HepG2 (cell line): ENCODE measurements around the gene MAP2K6. TPM values are rescaled to one million over a fixed set of nuclear protein-coding genes. Genes with fewer than 3 reads are reported as not detected.

Source experiments
- ATAC-seq: fragments of 200-7000 bp; cut with Tn5 transposase; 3 replicates; pipeline ENCODE4 v1.9.1; 2020; ENCODE audit warnings: mild to moderate bottlenecking, moderate library complexity
- BruUV-seq: library from RNA; stranded (reverse); fragments of 400-500 nt; replicated peaks from 2 replicates; lab custom pipeline; 2021; lab: Mats Ljungman, UMichigan
- CTCF ChIA-PET: fragments of 300-600 bp; formaldehyde crosslinking; extraction: SDS; loops from one replicate; lab custom pipeline; 2021; ENCODE audit warnings: low total read pairs, inconsistent platforms, low intra/inter-chr PET ratio; lab: Yijun Ruan, JAX
- POLR2A ChIA-PET: fragments of 350-600 bp; sonication (Branson Sonifier 250); formaldehyde crosslinking; loops from one replicate; lab custom pipeline; 2020; ENCODE audit warnings: antibody characterized with exemption, inconsistent platforms; lab: Yijun Ruan, JAX
- DNase-seq: peaks from one replicate; pipeline ENCODE4 v3.0.0-alpha.2; 2015; ENCODE audit warnings: low spot score
- FAIRE-seq: peaks from 3 replicates; lab custom pipeline; 2011; peaks lifted over from hg19 to GRCh38; lab: Jason Lieb, UNC
- H2AFZ ChIP-seq: one replicate; pipeline ENCODE4 v1.6.1; 2011; ENCODE audit warnings: low read length, inconsistent platforms
- H3K27ac ChIP-seq: fragments of 300-600 bp; 3 replicates; pipeline ENCODE4 v1.8.0; 2011; ENCODE audit warnings: mixed run types, mild to moderate bottlenecking, mixed read lengths, low read length, inconsistent platforms; ENCODE audit not compliant: insufficient read depth; ENCODE audit errors: extremely low read length
- H3K27me3 ChIP-seq, 2 experiments: fragments of 200-600 bp in 1 of 2; 2 replicates in 1 of 2; 3 replicates in 1 of 2; pipeline versions ENCODE4 v1.6.0 to v1.8.0; 2011; ENCODE audit warnings: low read length in 2 of 2, mild to moderate bottlenecking in 2 of 2, moderate library complexity in 2 of 2, inconsistent platforms in 1 of 2; ENCODE audit not compliant: insufficient read depth in 2 of 2, control insufficient read depth in 1 of 2
- H3K36me3 ChIP-seq, 2 experiments: fragments of 200-600 bp in 1 of 2; replicated peaks in 1 of 2; 2 replicates in 1 of 2; 3 replicates in 1 of 2; pipeline versions ENCODE4 v1.5.1 to v1.8.0; 2011; ENCODE audit warnings: low read length in 2 of 2, inconsistent platforms in 1 of 2; ENCODE audit not compliant: insufficient read depth in 2 of 2, control insufficient read depth in 1 of 2
- H3K4me1 ChIP-seq: 2 replicates; pipeline ENCODE4 v1.5.1; 2012; ENCODE audit warnings: low read length, inconsistent platforms; ENCODE audit not compliant: insufficient read depth
- H3K4me2 ChIP-seq: 2 replicates; pipeline ENCODE4 v1.6.0; 2011; ENCODE audit warnings: low read depth, low read length, inconsistent platforms
- H3K4me3 ChIP-seq, 3 experiments: fragments of 200-600 bp in 1 of 3; sonication (generic), shearing (Covaris generic) in 1 of 3; replicated peaks in 1 of 3; 2 replicates each; pipeline ENCODE4 v1.5.1; 2011 to 2016; ENCODE audit warnings: low read length in 3 of 3, inconsistent platforms in 2 of 3, low read depth in 2 of 3, mild to moderate bottlenecking in 2 of 3, control low read depth in 1 of 3, mixed read lengths in 1 of 3; ENCODE audit not compliant: insufficient read depth in 1 of 3
- H3K79me2 ChIP-seq: one replicate; pipeline ENCODE4 v1.6.1; 2011; ENCODE audit warnings: low read length, inconsistent platforms; ENCODE audit not compliant: insufficient read depth
- H3K9ac ChIP-seq: 2 replicates; pipeline ENCODE4 v1.6.0; 2011; ENCODE audit warnings: mild to moderate bottlenecking, low read depth, low read length, inconsistent platforms; ENCODE audit not compliant: insufficient read depth
- H3K9me3 ChIP-seq: 2 replicates; pipeline ENCODE4 v1.5.1; 2012; ENCODE audit warnings: mild to moderate bottlenecking, low read length
- H4K20me1 ChIP-seq: 2 replicates; pipeline ENCODE4 v1.6.0; 2011; ENCODE audit warnings: inconsistent platforms, mild to moderate bottlenecking, low read length, moderate library complexity; ENCODE audit not compliant: insufficient read depth
- ATF1 ChIP-seq: IDR thresholded peaks from 2 replicates; pipeline ENCODE4 v1.6.1; 2016; ENCODE audit warnings: mild to moderate bottlenecking, control low read depth
- MAF1 ChIP-seq: sonication (generic); formaldehyde crosslinking; IDR thresholded peaks from 2 replicates; pipeline ENCODE4 v1.5.0; 2020; ENCODE audit warnings: missing genetic modification reagents, borderline replicate concordance
- MTF1 ChIP-seq: sonication (generic); formaldehyde crosslinking; IDR thresholded peaks from 2 replicates; pipeline ENCODE4 v1.5.0; 2020; ENCODE audit warnings: missing genetic modification reagents
- MYC ChIP-seq: sonication (generic); formaldehyde crosslinking; IDR thresholded peaks from 2 replicates; pipeline ENCODE4 v1.9.0; 2021; ENCODE audit warnings: missing genetic modification reagents, borderline replicate concordance
- NCOA1 ChIP-seq: sonication (generic); formaldehyde crosslinking; IDR thresholded peaks from 2 replicates; pipeline ENCODE4 v1.9.0; 2021; ENCODE audit warnings: missing genetic modification reagents
- PCBP2 ChIP-seq: fragments of 200-400 bp; formaldehyde crosslinking; optimal IDR thresholded peaks from 2 replicates; pipeline ENCODE3; 2018; ENCODE audit warnings: low read length, low read depth; ENCODE audit not compliant: poor library complexity, severe bottlenecking
- SIN3A ChIP-seq: IDR thresholded peaks from 2 replicates; pipeline ENCODE4 v1.6.1; 2011; ENCODE audit warnings: low read depth, mild to moderate bottlenecking, control low read depth, low read length, borderline replicate concordance
- ZFY ChIP-seq: sonication (generic); formaldehyde crosslinking; IDR thresholded peaks from 2 replicates; pipeline ENCODE4 v1.4.0; 2020; ENCODE audit warnings: missing genetic modification reagents
- ZNF468 ChIP-seq: sonication (generic); formaldehyde crosslinking; IDR thresholded peaks from 2 replicates; pipeline ENCODE4 v1.8.0; 2022; ENCODE audit warnings: mild to moderate bottlenecking, moderate library complexity, missing genetic modification reagents
- WGBS: methylation state at CpG from one replicate; pipeline ENCODE4 v1.1.6; 2017; ENCODE audit warnings: low lambda C conversion rate; 5-methylcytosine and 5-hydroxymethylcytosine counted together
- in situ Hi-C: cut with HindIII; loops from 2 replicates; pipeline ENCODE4 v1.10.0; 2017; ENCODE audit warnings: low pct_unique_long_range_greater_than_20kb; ENCODE audit not compliant: extremely low pct_ligation_motif_present
- intact Hi-C: fragments of 100-400 bp; cut with micrococcal nuclease; formaldehyde crosslinking; loops from one replicate; pipeline ENCODE4 v1.10.0; 2022; ENCODE audit not compliant: unreplicated experiment
- polyA plus RNA-seq, 8 experiments: library from polyadenylated mRNA; depleted of rRNA in 3 of 8; stranded (reverse) in 7 of 8; unstranded in 1 of 8; fragments of >200 nt; fragmentation: Illumina TruSeq in 4 of 8; extraction: Trizol in 4 of 8; gene quantifications; 2 replicates each; pipeline versions ENCODE4 v1.2.1 to v1.2.3, GENCODE V29; 2011 to 2016; ENCODE audit warnings: low read depth in 4 of 8, missing spikeins in 1 of 8, mixed read lengths in 1 of 8; ENCODE audit not compliant: insufficient read depth in 1 of 8
- total RNA-seq, 5 experiments: library from RNA; depleted of rRNA; stranded (reverse); fragments of >200 nt; fragmentation: Illumina TruSeq; extraction: Trizol; gene quantifications; 2 replicates each; pipeline ENCODE4 v1.2.3, GENCODE V29; 2016; ENCODE audit warnings: low read depth in 1 of 5
- TF ChIP-seq, protein P1 (sequence below): sonication (generic); formaldehyde crosslinking; IDR thresholded peaks from 2 replicates; pipeline ENCODE4 v1.4.0; 2020; ENCODE audit warnings: missing genetic modification reagents
- TF ChIP-seq, protein P2 (sequence below): fragments of 450-650 bp; IDR thresholded peaks from 2 replicates; pipeline ENCODE4 v1.6.1; 2017; ENCODE audit warnings: mild to moderate bottlenecking
- TF ChIP-seq, protein P3 (sequence below): sonication (generic); formaldehyde crosslinking; IDR thresholded peaks from 2 replicates; pipeline ENCODE4 v1.8.0; 2022; ENCODE audit warnings: missing genetic modification reagents, mild to moderate bottlenecking, borderline replicate concordance
- TF ChIP-seq, protein P4 (sequence below): sonication (generic); formaldehyde crosslinking; IDR thresholded peaks from 2 replicates; pipeline ENCODE4 v1.4.0; 2020; ENCODE audit warnings: mild to moderate bottlenecking, low read depth, missing genetic modification reagents
- TF ChIP-seq, protein P5 (sequence below): sonication (generic); formaldehyde crosslinking; IDR thresholded peaks from 2 replicates; pipeline ENCODE4 v1.5.0; 2020; ENCODE audit warnings: missing genetic modification reagents, mild to moderate bottlenecking, borderline replicate concordance

The MAP2K6 gene
- total and polyA plus RNA-seq, 2 of the 13 experiments (the other 11 are each of a cell fraction or from before 2014, with no cell fraction given): 5.1 to 33.6 TPM

DNA sequence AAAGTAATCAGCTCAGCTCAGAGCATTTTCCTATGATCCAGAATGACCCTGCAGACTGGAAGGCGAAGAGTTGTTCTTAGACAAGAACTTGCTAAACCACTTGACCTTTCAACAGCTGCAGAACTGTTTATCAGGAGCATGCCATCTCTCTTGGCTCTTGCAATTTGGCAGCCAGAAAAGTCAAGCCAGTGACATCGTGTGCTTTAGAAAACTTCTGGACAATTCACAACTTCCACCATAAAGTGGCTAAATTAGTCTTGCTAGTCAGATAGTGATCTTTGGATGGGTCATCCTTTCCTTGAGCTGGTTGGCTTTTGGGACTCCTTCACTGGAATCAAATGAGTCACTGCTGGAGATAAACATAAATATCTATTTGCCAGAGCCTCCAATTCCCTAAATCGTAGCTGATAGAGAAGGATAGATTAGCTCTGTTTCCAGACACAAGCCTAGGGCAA is 146.5 kb downstream of the MAP2K6 start (continued):
- TF ChIP-seq, protein P1, sequence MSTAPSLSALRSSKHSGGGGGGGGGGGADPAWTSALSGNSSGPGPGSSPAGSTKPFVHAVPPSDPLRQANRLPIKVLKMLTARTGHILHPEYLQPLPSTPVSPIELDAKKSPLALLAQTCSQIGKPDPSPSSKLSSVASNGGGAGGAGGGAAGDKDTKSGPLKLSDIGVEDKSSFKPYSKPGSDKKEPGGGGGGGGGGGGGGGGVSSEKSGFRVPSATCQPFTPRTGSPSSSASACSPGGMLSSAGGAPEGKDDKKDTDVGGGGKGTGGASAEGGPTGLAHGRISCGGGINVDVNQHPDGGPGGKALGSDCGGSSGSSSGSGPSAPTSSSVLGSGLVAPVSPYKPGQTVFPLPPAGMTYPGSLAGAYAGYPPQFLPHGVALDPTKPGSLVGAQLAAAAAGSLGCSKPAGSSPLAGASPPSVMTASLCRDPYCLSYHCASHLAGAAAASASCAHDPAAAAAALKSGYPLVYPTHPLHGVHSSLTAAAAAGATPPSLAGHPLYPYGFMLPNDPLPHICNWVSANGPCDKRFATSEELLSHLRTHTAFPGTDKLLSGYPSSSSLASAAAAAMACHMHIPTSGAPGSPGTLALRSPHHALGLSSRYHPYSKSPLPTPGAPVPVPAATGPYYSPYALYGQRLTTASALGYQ (CRISPR knock-in tag): no peak
- TF ChIP-seq ATF1 (CRISPR knock-in tag): no peak
- no peak for TF ChIP-seq PCBP2
- no peak for TF ChIP-seq ZFY (CRISPR knock-in tag)
- TF ChIP-seq MAF1 (CRISPR knock-in tag): no peak
- no peak for TF ChIP-seq NCOA1

DNA sequence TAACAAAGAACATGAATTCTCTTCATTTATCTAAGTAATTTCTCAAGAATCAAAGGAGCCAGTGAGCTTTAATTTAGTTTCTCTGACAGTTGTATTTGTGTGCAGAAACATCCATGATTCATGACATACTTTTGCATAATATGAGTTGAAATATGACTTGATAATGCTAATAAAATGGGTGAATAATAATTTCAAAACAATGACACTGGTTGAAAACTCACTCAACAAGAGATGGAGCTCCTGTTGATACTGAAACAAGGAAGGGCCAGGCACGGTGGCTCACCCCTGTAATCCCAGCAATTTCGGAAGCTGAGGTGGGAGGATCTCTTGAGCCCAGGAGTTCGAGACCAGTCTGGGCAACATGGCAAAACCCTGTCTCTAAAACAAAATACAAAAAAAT is 147.0 kb downstream of the MAP2K6 start:
- H2AFZ ChIP-seq: no peak overlapping the region
- ATAC-seq: no peak
- no peaks in the 10 kb centered on the region for H3K36me3 ChIP-seq
- no peaks in the 10 kb centered on the region for H3K79me2 ChIP-seq
- no peak overlapping the region for H3K9ac ChIP-seq
- no peak for FAIRE-seq
- in situ Hi-C loops: no loop called here
- no peak overlapping the region for H3K27ac ChIP-seq
- DNase-seq: no peak
- H3K4me3 ChIP-seq: no peak overlapping the region
- ChIA-PET POLR2A (no interaction called here), CTCF (no interaction called here)
- no TSS peak for BruUV-seq
- WGBS: 4% methylated on average over 3 of the region's 3 CpGs
- intact Hi-C loops: no loop called here
- H3K9me3 ChIP-seq: no peaks in the 10 kb centered on the region
- no peaks in the 10 kb centered on the region for H3K4me1 ChIP-seq
- no peak overlapping the region for H3K4me2 ChIP-seq
- no peaks in the 10 kb centered on the region for H4K20me1 ChIP-seq
- no peaks in the 10 kb centered on the region for H3K27me3 ChIP-seq
- TF ChIP-seq, protein P2, sequence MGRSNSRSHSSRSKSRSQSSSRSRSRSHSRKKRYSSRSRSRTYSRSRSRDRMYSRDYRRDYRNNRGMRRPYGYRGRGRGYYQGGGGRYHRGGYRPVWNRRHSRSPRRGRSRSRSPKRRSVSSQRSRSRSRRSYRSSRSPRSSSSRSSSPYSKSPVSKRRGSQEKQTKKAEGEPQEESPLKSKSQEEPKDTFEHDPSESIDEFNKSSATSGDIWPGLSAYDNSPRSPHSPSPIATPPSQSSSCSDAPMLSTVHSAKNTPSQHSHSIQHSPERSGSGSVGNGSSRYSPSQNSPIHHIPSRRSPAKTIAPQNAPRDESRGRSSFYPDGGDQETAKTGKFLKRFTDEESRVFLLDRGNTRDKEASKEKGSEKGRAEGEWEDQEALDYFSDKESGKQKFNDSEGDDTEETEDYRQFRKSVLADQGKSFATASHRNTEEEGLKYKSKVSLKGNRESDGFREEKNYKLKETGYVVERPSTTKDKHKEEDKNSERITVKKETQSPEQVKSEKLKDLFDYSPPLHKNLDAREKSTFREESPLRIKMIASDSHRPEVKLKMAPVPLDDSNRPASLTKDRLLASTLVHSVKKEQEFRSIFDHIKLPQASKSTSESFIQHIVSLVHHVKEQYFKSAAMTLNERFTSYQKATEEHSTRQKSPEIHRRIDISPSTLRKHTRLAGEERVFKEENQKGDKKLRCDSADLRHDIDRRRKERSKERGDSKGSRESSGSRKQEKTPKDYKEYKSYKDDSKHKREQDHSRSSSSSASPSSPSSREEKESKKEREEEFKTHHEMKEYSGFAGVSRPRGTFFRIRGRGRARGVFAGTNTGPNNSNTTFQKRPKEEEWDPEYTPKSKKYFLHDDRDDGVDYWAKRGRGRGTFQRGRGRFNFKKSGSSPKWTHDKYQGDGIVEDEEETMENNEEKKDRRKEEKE: no peak
- TF ChIP-seq, protein P3, sequence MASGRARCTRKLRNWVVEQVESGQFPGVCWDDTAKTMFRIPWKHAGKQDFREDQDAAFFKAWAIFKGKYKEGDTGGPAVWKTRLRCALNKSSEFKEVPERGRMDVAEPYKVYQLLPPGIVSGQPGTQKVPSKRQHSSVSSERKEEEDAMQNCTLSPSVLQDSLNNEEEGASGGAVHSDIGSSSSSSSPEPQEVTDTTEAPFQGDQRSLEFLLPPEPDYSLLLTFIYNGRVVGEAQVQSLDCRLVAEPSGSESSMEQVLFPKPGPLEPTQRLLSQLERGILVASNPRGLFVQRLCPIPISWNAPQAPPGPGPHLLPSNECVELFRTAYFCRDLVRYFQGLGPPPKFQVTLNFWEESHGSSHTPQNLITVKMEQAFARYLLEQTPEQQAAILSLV: no peak
- TF ChIP-seq MYC (CRISPR knock-in tag) (no peak), MTF1 (no peak), SIN3A (no peak), ZNF468 (CRISPR knock-in tag) (no peak)
- TF ChIP-seq, protein P4, sequence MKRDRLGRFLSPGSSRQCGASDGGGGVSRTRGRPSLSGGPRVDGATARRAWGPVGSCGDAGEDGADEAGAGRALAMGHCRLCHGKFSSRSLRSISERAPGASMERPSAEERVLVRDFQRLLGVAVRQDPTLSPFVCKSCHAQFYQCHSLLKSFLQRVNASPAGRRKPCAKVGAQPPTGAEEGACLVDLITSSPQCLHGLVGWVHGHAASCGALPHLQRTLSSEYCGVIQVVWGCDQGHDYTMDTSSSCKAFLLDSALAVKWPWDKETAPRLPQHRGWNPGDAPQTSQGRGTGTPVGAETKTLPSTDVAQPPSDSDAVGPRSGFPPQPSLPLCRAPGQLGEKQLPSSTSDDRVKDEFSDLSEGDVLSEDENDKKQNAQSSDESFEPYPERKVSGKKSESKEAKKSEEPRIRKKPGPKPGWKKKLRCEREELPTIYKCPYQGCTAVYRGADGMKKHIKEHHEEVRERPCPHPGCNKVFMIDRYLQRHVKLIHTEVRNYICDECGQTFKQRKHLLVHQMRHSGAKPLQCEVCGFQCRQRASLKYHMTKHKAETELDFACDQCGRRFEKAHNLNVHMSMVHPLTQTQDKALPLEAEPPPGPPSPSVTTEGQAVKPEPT (CRISPR knock-in tag): no peak
- TF ChIP-seq, protein P5, sequence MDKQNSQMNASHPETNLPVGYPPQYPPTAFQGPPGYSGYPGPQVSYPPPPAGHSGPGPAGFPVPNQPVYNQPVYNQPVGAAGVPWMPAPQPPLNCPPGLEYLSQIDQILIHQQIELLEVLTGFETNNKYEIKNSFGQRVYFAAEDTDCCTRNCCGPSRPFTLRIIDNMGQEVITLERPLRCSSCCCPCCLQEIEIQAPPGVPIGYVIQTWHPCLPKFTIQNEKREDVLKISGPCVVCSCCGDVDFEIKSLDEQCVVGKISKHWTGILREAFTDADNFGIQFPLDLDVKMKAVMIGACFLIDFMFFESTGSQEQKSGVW (CRISPR knock-in tag): no peak
